Measurements from ENCODE around the gene ACTN4.

Gene ACTN4

DNA sequence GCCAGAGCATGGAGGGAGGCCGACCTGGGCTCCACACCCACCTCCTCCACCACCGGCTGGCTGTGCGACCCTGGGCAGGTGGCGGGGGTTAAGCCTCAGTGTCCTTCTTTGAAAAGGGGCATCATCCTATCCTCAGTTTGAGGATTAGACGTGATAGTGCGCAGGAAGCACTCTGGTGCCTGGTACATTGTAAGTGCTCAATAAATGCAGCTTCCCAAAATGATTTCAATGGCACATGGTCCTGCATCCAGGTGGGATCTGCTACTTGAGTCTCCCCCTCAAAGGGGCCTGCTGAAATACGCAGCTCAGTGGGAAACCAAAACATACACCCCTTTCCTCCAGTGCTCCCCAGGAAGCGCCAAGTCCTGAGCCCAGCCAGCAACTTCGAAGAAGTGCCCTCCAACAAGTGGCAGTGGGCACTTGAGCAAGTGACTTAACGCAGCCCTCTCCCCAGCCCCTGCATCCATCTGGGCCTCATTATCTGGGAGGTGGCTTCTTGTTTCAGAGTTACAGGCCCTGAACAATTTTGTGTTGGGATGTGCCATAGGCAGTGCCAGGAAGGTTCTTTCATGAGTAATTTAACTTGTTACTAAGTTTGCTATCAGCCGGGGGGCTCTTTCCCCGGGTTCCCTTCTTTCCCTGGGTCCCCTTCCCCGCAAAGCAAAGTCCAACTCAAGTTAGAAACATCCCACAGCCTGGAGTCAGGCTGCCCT lies 17.9 kb downstream of the ACTN4 start:
- TF ChIP-seq, protein P1, sequence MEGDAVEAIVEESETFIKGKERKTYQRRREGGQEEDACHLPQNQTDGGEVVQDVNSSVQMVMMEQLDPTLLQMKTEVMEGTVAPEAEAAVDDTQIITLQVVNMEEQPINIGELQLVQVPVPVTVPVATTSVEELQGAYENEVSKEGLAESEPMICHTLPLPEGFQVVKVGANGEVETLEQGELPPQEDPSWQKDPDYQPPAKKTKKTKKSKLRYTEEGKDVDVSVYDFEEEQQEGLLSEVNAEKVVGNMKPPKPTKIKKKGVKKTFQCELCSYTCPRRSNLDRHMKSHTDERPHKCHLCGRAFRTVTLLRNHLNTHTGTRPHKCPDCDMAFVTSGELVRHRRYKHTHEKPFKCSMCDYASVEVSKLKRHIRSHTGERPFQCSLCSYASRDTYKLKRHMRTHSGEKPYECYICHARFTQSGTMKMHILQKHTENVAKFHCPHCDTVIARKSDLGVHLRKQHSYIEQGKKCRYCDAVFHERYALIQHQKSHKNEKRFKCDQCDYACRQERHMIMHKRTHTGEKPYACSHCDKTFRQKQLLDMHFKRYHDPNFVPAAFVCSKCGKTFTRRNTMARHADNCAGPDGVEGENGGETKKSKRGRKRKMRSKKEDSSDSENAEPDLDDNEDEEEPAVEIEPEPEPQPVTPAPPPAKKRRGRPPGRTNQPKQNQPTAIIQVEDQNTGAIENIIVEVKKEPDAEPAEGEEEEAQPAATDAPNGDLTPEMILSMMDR (IDR thresholded peaks at IDR 0.05; ENCODE audit: insufficient read depth, low read length, poor library complexity, severe bottlenecking) = no peak

DNA sequence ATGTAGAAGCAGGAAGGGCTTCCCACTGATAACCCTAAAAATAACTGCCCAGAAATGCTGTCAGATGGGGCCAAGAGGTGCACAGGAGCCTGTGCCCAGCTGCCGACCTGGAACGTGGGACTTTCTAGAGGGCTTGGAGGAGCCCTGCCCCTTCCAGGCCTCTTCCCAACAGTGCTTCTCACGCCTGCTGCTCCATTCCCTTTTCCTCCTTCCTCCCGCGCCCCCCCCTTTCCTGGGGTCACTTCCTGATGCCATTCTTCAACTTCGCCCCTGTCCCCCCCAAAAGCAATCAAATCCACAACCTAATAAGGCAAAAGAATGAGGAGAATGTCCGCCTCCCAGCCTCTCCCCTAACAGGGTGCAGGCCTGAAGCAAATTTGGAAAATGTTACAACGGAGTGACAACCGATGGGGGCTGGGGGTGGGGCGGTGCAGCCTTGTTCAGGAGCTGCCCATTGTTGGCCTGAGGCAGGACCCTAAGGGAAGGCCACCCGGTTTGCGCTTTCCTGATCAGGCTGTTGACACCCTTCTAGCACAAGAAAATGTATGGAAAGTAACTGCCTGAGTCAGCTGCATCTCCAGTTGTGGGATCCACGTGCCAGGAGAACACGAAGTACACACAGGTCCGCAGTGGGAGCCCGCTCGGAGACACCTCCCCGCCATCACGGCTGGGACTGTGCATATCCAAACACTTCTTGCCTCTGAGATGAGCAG lies 18.7 kb downstream of the ACTN4 start:
- TF ChIP-seq, protein P1 (IDR thresholded peaks at IDR 0.05; ENCODE audit: insufficient read depth, low read length, poor library complexity, severe bottlenecking) = no peak
- no peak for DNase-seq (ENCODE audit: extremely low read depth, insufficient read length)
- peaks cover 3% of the 10 kb centered on the region; the same call in 1 of the 2 replicates for H3K36me3 ChIP-seq (ENCODE audit: control insufficient read depth, insufficient read depth, low read length)
- no peak overlapping the region for H3K4me3 ChIP-seq (replicated peaks; ENCODE audit: low read depth, low read length)
- H3K27me3 ChIP-seq (replicated peaks; ENCODE audit: control insufficient read depth, insufficient read depth, low read length) = no peaks in the 10 kb centered on the region

More for the DNA sequence above, 17.9 kb downstream of the ACTN4 start:
- Histone ChIP-seq H3K4me3 (replicated peaks; ENCODE audit: low read depth, low read length) (no peak overlapping the region), H3K27me3 (replicated peaks; ENCODE audit: control insufficient read depth, insufficient read depth, low read length) (no peaks in the 10 kb centered on the region), H3K36me3 (ENCODE audit: control insufficient read depth, insufficient read depth, low read length) (peaks cover 6% of the 10 kb centered on the region)
- no peak for DNase-seq (ENCODE audit: extremely low read depth, insufficient read length)

DNA sequence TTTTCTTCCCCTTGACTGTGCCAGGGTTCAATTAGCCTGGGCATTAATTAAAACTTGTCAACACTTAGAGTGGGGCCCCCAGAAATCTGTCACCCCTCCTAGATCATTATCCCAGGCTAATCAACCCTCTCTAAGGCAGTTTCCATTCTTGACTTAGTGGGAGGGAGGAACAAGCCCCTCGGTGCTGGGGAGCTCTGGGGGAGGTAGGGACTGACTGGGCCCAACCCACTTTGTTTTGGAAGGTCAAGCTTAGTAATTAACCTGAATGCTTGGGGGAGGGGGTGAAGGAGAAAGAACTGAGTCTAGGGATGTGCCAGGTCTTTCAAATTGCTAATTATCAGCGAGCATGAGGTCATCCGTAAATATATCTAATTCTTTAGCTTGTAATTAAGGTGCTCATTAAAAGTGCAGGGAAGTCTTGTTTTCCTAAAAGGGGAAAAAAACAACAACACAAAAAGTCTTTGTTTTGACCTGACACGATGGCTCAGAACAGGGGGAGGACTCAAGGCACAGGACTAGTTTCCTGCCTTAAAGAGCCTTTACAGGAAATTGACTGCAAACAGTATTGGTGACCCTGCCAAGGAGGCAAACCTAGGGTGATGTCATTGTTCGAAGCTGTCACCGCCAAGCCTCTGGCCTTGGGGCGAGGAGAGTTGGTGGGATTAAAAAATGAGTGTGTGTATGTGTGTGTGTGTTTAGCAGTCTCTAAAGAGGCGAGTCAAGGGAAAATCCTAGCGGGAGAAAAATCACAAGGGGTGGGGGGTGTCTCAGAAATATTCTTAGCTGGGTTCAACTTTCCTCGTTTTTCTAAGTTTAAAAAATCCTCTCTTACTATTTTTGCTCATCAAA lies 19.4 kb downstream of the ACTN4 start:
- TF ChIP-seq, protein P1 (IDR thresholded peaks at IDR 0.05; ENCODE audit: insufficient read depth, low read length, poor library complexity, severe bottlenecking) = no peak
- H3K27me3 ChIP-seq (replicated peaks; ENCODE audit: control insufficient read depth, insufficient read depth, low read length) = no peaks in the 10 kb centered on the region
- no peak overlapping the region for H3K4me3 ChIP-seq (replicated peaks; ENCODE audit: low read depth, low read length)
- no peak for DNase-seq (ENCODE audit: extremely low read depth, insufficient read length)
- peaks cover 3% of the 10 kb centered on the region; the same call in 1 of the 2 replicates for H3K36me3 ChIP-seq (ENCODE audit: control insufficient read depth, insufficient read depth, low read length)

DNA sequence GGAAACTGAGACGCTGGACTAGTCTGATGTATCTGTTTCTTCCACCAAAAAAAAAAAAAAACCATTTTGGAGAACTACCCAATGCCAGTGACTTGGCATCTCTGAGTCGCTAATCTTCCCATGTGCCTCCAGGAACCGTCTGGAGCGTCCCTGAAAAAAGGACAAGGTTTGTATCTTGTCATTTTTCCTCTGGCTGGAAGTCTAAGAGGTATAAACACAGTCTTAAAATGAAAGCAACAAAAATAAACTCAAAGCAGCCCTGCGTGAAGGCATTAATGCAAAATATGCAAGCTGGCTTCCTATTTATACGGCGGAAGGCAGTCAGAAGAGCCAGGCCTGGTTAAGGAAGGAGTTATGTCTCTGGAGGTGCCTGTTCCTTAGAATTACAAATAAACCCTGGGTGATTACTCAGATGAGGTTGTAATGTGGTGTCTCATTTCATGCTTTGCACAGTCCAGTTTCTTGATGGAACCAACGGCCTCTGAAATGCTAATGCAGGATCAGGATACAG lies 20.3 kb downstream of the ACTN4 start:
- H3K27me3 ChIP-seq (replicated peaks; ENCODE audit: control insufficient read depth, insufficient read depth, low read length) = no peaks in the 10 kb centered on the region
- TF ChIP-seq, protein P1 (IDR thresholded peaks at IDR 0.05; ENCODE audit: insufficient read depth, low read length, poor library complexity, severe bottlenecking) = no peak
- H3K36me3 ChIP-seq (ENCODE audit: control insufficient read depth, insufficient read depth, low read length) = peaks cover 1% of the 10 kb centered on the region; the same call in 1 of the 2 replicates
- DNase-seq (ENCODE audit: extremely low read depth, insufficient read length) = no peak
- no peak overlapping the region for H3K4me3 ChIP-seq (replicated peaks; ENCODE audit: low read depth, low read length)

DNA sequence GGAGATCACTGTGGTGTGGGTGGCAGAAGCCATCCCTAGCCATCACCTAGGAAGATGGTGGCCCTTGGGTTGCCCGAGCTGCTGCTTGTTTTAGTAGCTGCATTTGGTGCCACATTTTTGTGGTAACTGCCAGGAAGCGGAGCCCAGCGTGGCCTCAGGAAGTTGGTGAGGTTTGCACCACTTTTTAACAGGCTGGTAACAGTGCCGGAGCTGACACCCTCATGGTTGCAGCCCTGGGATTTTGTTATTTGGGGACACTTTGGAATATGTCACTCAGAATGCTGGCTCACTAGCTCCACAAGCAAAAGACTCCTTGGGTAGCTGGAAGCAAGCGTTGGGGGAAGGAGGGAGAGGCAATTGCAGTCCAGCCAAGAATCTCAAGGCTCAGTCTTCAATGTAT lies 22.1 kb downstream of the ACTN4 start:
- DNase-seq (ENCODE audit: extremely low read depth, insufficient read length) = no peak
- H3K36me3 ChIP-seq (ENCODE audit: control insufficient read depth, insufficient read depth, low read length) = no peaks in the 10 kb centered on the region
- no peaks in the 10 kb centered on the region for H3K27me3 ChIP-seq (replicated peaks; ENCODE audit: control insufficient read depth, insufficient read depth, low read length)
- no peak overlapping the region for H3K4me3 ChIP-seq (replicated peaks; ENCODE audit: low read depth, low read length)
- TF ChIP-seq, protein P1 (IDR thresholded peaks at IDR 0.05; ENCODE audit: insufficient read depth, low read length, poor library complexity, severe bottlenecking) = no peak

Measured in GM06990 (cell line).